Thyroid gland (tissue), 4 donors: ENCODE results near the gene MYO1D.

Experiments
- CTCF ChIP-seq, 6 experiments: fragments of 200-600 bp in 3 of 6; fragments of 450-650 bp in 3 of 6; sonication (generic) in 3 of 6; IDR thresholded peaks; one replicate each; pipeline ENCODE4 v1.5.1; 2016 to 2019; ENCODE audit warnings: antibody characterized with exemption in 6 of 6, mild to moderate bottlenecking in 2 of 6, inconsistent platforms in 1 of 6, moderate library complexity in 1 of 6
- POLR2A ChIP-seq, 2 donors: fragments of 450-650 bp; IDR thresholded peaks; one replicate each; pipeline ENCODE4 v1.6.1; 2017; ENCODE audit warnings: antibody characterized with exemption in 2 of 2, mild to moderate bottlenecking in 2 of 2, moderate library complexity in 1 of 2

GRCh38 chr17:32445971-32446370 is 431.0 kb downstream of the MYO1D start:
- TF ChIP-seq CTCF (IDR thresholded peaks at IDR 0.05) (no peak), POLR2A (IDR thresholded peaks at IDR 0.05) (no peak)
